OCI-LY3 (cell line): ENCODE data around the gene ANKRD6.

Experiments used
- H2AFZ ChIP-seq: fragments of 200-600, 300-600 bp; shearing (Covaris generic); 2 replicates; pipeline ENCODE4 v1.6.0; 2014; ENCODE audit warnings: antibody characterized with exemption, low read depth, low read length
- H3K27ac ChIP-seq: fragments of 200-600, 300-600 bp; sonication (generic); 2 replicates; pipeline ENCODE4 v1.5.1; 2014; ENCODE audit warnings: mild to moderate bottlenecking, low read length, moderate library complexity, mixed read lengths
- H3K27me3 ChIP-seq: fragments of 200-600, 300-600 bp; sonication (generic); 2 replicates; pipeline ENCODE4 v1.6.1; 2014; ENCODE audit warnings: low read depth, low read length, mixed read lengths
- H3K36me3 ChIP-seq: fragments of 200-600, 300-600 bp; sonication (generic); replicated peaks from 2 replicates; pipeline ENCODE3; 2014; ENCODE audit warnings: low read depth, low read length, mixed read lengths
- H3K4me1 ChIP-seq: fragments of 300-600, 200-600 bp; sonication (generic); 2 replicates; pipeline ENCODE4 v1.6.1; 2014; ENCODE audit warnings: low read length, mixed read lengths
- H3K4me2 ChIP-seq: fragments of 200-600, 300-600 bp; sonication (generic); 2 replicates; pipeline ENCODE4 v1.6.1; 2014; ENCODE audit warnings: low read length, mixed read lengths
- H3K4me3 ChIP-seq: fragments of 300-600, 200-600 bp; sonication (generic); 2 replicates; pipeline ENCODE4 v1.5.1; 2014; ENCODE audit warnings: antibody characterized with exemption, mild to moderate bottlenecking, low read length, moderate library complexity
- H3K79me2 ChIP-seq: fragments of 300-600, 200-600 bp; shearing (Covaris generic); 2 replicates; pipeline ENCODE4 v1.6.1; 2014; ENCODE audit warnings: mild to moderate bottlenecking, low read length, mixed read lengths
- H3K9ac ChIP-seq: fragments of 300-600, 200-600 bp; shearing (Covaris generic); 2 replicates; pipeline ENCODE4 v1.6.0; 2014; ENCODE audit warnings: mild to moderate bottlenecking, low read length, moderate library complexity
- H3K9me3 ChIP-seq: fragments of 200-600, 300-600 bp; shearing (Covaris generic); 2 replicates; pipeline ENCODE4 v1.6.1; 2014; ENCODE audit warnings: low read length, mixed read lengths; ENCODE audit not compliant: insufficient read depth
- H4K20me1 ChIP-seq: fragments of 200-600, 300-600 bp; sonication (generic); 2 replicates; pipeline ENCODE4 v1.6.1; 2016; ENCODE audit warnings: low read length, mixed read lengths; ENCODE audit not compliant: insufficient read depth
- CTCF ChIP-seq: fragments of 200-600, 300-600 bp; sonication (generic); IDR thresholded peaks from 2 replicates; pipeline ENCODE4 v1.5.1; 2014; ENCODE audit warnings: antibody characterized with exemption, low read length, low read depth
- EZH2phosphoT487 ChIP-seq: fragments of 200-600 bp; shearing (Covaris generic); IDR thresholded peaks from 2 replicates; pipeline ENCODE4 v1.6.1; 2018; ENCODE audit warnings: antibody characterized with exemption, mixed run types, low read depth

Gene ANKRD6

GRCh38 chr6:89530982-89531381 lies 98.0 kb downstream of the ANKRD6 start:
- Histone ChIP-seq H3K27me3 (no peaks in the 10 kb centered on the region), H3K4me3 (no peak overlapping the region), H3K79me2 (no peaks in the 10 kb centered on the region), H2AFZ (no peak overlapping the region), H3K9ac (no peak overlapping the region), H3K36me3 (no peaks in the 10 kb centered on the region), H3K9me3 (no peaks in the 10 kb centered on the region), H3K27ac (no peak overlapping the region), H3K4me2 (no peak overlapping the region), H3K4me1 (peaks cover 6% of the 10 kb centered on the region; the same call in 1 of the 2 replicates), H4K20me1 (no peaks in the 10 kb centered on the region)
- TF ChIP-seq EZH2phosphoT487 (no peak), CTCF (no peak)

GRCh38 chr6:89536231-89536630 lies 103.3 kb downstream of the ANKRD6 start:
- TF ChIP-seq CTCF (no peak), EZH2phosphoT487 (no peak)
- Histone ChIP-seq H3K9ac (no peak overlapping the region), H4K20me1 (no peaks in the 10 kb centered on the region), H2AFZ (no peak overlapping the region), H3K4me2 (no peak overlapping the region), H3K4me1 (no peaks in the 10 kb centered on the region), H3K27ac (no peak overlapping the region), H3K79me2 (no peaks in the 10 kb centered on the region), H3K36me3 (no peaks in the 10 kb centered on the region), H3K27me3 (no peaks in the 10 kb centered on the region), H3K9me3 (no peaks in the 10 kb centered on the region), H3K4me3 (no peak overlapping the region)

- no peaks in the 10 kb centered on the region for H3K79me2 ChIP-seq
- H3K27me3 ChIP-seq = 0 out of 2 replicates have a peak, but pooled peaks cover 8% of the 10 kb centered on the region
- no peak overlapping the region for H3K9ac ChIP-seq
- no peak overlapping the region for H3K4me3 ChIP-seq
- TF ChIP-seq CTCF = no peak
- no peak for TF ChIP-seq EZH2phosphoT487
- no peaks in the 10 kb centered on the region for H3K36me3 ChIP-seq
- H2AFZ ChIP-seq = no peak overlapping the region
- no peaks in the 10 kb centered on the region for H3K9me3 ChIP-seq
- no peaks in the 10 kb centered on the region for H4K20me1 ChIP-seq
- H3K4me1 ChIP-seq = no peaks in the 10 kb centered on the region
- no peak overlapping the region for H3K4me2 ChIP-seq
- H3K27ac ChIP-seq = no peak overlapping the region
Observed at GRCh38 chr6:89539779-89540178, 106.8 kb downstream of the ANKRD6 start.

- Histone ChIP-seq H3K4me3 (no peak overlapping the region), H4K20me1 (no peaks in the 10 kb centered on the region), H3K79me2 (no peaks in the 10 kb centered on the region), H3K4me2 (peak overlapping the region; percentile 16), H3K27ac (no peak overlapping the region), H3K27me3 (0 out of 2 replicates have a peak, but pooled peaks cover 8% of the 10 kb centered on the region), H3K36me3 (no peaks in the 10 kb centered on the region), H3K4me1 (no peaks in the 10 kb centered on the region), H3K9me3 (no peaks in the 10 kb centered on the region), H3K9ac (no peak overlapping the region), H2AFZ (no peak overlapping the region)
- TF ChIP-seq CTCF (no peak), EZH2phosphoT487 (no peak)
Observed at GRCh38 chr6:89542081-89542857, 109.3 kb downstream of the ANKRD6 start.
